ENCODE results near the gene ZNF500. TPM values are rescaled to one million over a fixed set of nuclear protein-coding genes. Genes with fewer than 3 reads are reported as not detected.

ZNF500 gene
- total and polyA plus RNA-seq, 2 donors (not counting 1 experiment from before 2014, with no cell fraction given): 3.1 to 7.1 TPM

DNA sequence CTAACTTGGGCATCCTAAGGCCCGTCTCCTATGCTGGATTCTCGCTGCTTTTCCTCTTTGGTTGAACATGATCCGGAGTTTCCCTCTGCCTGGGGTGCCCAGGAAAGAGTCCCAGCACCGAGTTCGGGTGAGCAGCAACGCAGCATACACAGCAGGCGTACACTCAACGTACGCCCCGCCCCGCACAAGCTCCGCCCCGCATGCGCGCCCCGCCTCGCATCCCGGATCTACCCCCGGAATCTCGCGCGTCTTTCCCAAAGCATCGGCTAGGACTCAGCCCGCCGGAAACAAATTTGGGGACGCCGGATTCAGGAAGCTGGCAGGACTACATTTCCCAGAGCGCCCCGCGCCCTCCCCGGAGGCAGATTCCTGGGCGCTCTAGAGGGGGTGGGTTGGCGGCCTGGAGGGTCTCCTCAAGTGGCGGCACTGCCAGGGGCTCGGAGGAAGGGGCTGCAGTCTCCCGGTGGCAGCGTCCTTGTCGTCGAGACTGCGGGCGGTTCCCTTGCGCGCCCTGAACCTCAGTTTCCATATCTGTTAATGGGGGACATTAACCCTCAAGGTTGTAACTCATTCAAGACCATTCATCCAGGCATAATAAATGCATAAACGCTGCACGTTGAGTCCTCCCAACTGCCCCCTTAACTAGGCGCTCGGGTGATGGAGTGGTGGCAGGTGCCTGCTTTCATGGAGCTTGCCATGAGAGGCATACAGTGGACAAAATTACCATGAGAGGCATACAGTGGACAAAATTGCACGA is 1.8 kb upstream of the ZNF500 start:
- Histone ChIP-seq H3K27me3 (ENCODE audit: control insufficient read depth, insufficient read depth, low read length) (no peaks in the 10 kb centered on the region), H3K27ac (ENCODE audit: insufficient read depth, low read length) (peak overlapping the region; percentile 56), H3K79me2 (ENCODE audit: control insufficient read depth, insufficient read depth, low read length) (peaks cover 18% of the 10 kb centered on the region), H3K9ac (ENCODE audit: insufficient read depth, low read length) (peak overlapping the region; percentile 37), H2AFZ (ENCODE audit: low read length) (peak overlapping the region; percentile 72), H3K4me2 (ENCODE audit: extremely low read depth, insufficient read depth, low read length) (peak overlapping the region; percentile 86), H3K36me3 (ENCODE audit: control insufficient read depth, insufficient read depth, low read length) (peaks cover 3% of the 10 kb centered on the region), H4K20me1 (ENCODE audit: control insufficient read depth, extremely low read depth, insufficient read depth, low read length) (no peaks in the 10 kb centered on the region), H3K9me3 (ENCODE audit: control insufficient read depth, insufficient read depth, low read depth, low read length) (no peaks in the 10 kb centered on the region), H3K4me1 (ENCODE audit: control insufficient read depth, extremely low read depth, insufficient read depth, low read length) (peaks cover 11% of the 10 kb centered on the region), H3K4me3 (replicated peaks in 1 of 4; ENCODE audit: control extremely low read depth in 1 of 4, insufficient read depth in 1 of 4, low read depth in 3 of 4, low read length in 4 of 4) (peak overlapping the region; percentile 42 to 76 (median 62))
- peak; percentile 91 to 93 for DNase-seq (ENCODE audit: low read depth in 2 of 2)
- no peak for TF ChIP-seq CTCF (conservative IDR thresholded peaks at IDR 0.05 in 1 of 2, IDR thresholded peaks at IDR 0.05 in 1 of 2; ENCODE audit: low read depth in 1 of 2, low read length in 2 of 2)
- TF ChIP-seq EZH2 (IDR thresholded peaks at IDR 0.05; ENCODE audit: low read length, missing control alignments): no peak

DNA sequence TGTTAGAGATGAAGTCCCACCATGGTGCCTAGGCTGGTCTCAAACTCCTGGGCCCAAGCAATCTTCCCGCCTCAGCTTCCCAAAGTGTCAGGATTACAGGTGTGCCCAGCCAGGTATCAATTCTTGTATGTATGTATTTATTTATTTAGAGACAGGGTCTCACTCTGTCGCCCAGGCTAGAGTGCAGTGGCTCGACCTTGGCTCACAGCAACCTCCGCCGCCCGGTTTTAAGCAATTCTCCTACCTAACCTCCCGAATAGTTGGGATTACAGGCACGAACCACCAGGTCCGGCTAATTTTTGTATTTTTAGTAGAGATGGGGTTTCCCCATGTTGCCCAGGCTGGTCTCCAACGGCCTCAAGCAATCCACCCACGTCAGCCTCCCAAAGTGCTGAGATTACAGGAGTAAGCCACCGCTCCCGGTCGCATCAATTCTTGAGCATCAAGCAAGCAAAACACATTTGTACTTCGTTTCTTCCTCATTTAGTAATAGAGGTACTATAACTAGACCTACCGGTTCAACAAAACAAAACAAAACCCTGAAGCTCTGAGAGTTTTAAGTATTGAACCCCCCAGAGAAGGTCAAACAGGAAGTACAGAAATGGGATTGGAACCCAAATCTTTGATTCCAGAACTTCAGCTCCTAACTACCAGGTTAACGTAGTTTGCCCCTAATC is 1.0 kb upstream of the ZNF500 start:
- Histone ChIP-seq H3K9ac (ENCODE audit: insufficient read depth, low read length) (peak overlapping the region; percentile 37), H3K27me3 (ENCODE audit: control insufficient read depth, insufficient read depth, low read length) (no peaks in the 10 kb centered on the region), H3K79me2 (ENCODE audit: control insufficient read depth, insufficient read depth, low read length) (peaks cover 18% of the 10 kb centered on the region), H3K9me3 (ENCODE audit: control insufficient read depth, insufficient read depth, low read depth, low read length) (no peaks in the 10 kb centered on the region), H3K4me1 (ENCODE audit: control insufficient read depth, extremely low read depth, insufficient read depth, low read length) (peaks cover 11% of the 10 kb centered on the region), H3K36me3 (ENCODE audit: control insufficient read depth, insufficient read depth, low read length) (peaks cover 5% of the 10 kb centered on the region), H3K27ac (ENCODE audit: insufficient read depth, low read length) (peak overlapping the region; percentile 56), H3K4me3 (replicated peaks in 1 of 4; ENCODE audit: control extremely low read depth in 1 of 4, insufficient read depth in 1 of 4, low read depth in 3 of 4, low read length in 4 of 4) (peak overlapping the region; percentile 42 to 76 (median 62)), H2AFZ (ENCODE audit: low read length) (peak overlapping the region; percentile 72), H3K4me2 (ENCODE audit: extremely low read depth, insufficient read depth, low read length) (peak overlapping the region; percentile 86), H4K20me1 (ENCODE audit: control insufficient read depth, extremely low read depth, insufficient read depth, low read length) (no peaks in the 10 kb centered on the region)
- DNase-seq (ENCODE audit: low read depth in 2 of 2): peak in 1 of 2 donors; percentile 10
- TF ChIP-seq CTCF (conservative IDR thresholded peaks at IDR 0.05 in 1 of 2, IDR thresholded peaks at IDR 0.05 in 1 of 2; ENCODE audit: low read depth in 1 of 2, low read length in 2 of 2) (no peak), EZH2 (IDR thresholded peaks at IDR 0.05; ENCODE audit: low read length, missing control alignments) (no peak)
